ENCODE measurements around the gene CPED1.

The CPED1 gene

DNA sequence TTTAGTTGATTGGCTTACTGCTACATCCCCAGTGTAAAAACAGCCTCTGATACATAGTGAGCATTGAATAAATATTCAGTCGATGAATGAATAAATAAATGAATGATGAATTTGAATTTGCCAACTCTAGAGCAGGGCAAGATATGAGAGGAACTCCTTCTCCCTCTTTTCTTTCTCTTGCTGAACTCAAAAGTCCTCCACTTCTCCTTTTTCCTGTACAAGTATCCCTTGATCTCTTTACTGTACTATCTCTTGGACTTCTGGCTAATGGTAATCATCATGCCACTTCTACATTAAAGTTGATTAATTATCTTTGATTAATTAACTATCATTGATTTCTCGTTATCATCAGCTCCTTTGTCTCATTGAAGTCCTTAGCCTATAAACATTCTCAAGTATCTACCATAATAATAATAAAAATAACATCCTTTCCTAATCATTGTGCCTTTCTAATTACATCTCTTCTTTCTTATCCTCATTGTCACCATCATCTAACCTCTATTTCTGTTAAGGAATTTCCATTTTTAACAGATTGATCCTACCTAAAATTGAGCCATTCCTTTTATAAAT is 10.6 kb downstream of the CPED1 start:
- no peak overlapping the region for H2AFZ ChIP-seq (ENCODE audit: low read length)
- no peaks in the 10 kb centered on the region for H4K20me1 ChIP-seq (ENCODE audit: insufficient read depth, low read length)
- no peak overlapping the region for H3K4me2 ChIP-seq (ENCODE audit: low read length)

DNA sequence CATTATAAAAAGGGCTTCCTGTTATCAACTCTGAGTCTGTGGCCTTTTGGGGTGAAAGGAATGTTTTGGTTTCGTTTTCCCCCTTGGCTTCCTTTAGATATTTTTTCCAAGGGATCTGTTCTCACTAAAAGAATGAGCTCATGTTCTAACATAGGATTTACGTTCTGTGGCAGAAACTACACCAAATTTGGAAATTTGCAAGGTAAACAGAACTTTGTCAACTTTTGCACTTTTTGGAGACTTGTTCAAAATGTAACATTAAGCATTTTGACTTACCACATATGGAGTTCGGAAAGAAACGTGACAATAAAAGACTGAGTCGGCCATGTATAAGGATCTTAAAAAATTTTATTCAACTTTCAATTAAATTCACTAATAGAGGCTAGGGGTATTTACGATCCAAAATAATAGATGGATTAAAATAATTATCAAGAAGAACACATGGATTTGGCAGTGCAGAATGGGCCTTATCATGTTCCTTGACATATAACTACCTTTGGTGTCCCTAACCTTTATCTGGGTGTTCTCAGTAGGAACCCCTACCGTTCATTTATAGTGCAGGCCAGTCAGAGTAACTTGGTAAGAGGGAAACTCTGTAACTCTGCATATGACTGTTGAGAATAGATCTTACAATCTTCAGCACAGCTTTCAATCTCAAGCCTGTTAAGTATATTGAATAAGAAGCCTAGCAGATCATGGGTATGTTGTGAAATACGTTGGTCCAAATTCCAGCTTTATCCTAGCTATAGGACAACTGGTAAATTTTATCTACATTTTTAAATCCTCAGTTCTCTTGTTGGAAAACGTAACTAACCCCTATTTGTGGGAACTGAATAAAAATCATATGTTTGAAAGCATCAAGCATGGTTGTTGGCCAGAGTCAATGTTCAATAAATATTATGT is 11.8 kb downstream of the CPED1 start:
- H3K4me2 ChIP-seq (ENCODE audit: low read length), result no peak overlapping the region
- H3K36me3 ChIP-seq (ENCODE audit: insufficient read depth, low read length), result no peaks in the 10 kb centered on the region

More for the DNA sequence above, 10.6 kb downstream of the CPED1 start:
- no peaks in the 10 kb centered on the region for H3F3A ChIP-seq (ENCODE audit: insufficient read depth, low read length)
- H3K79me2 ChIP-seq (ENCODE audit: insufficient read depth, low read length), result no peaks in the 10 kb centered on the region
- H3K9me3 ChIP-seq (ENCODE audit: low read length), result no peaks in the 10 kb centered on the region
- H3K27me3 ChIP-seq (ENCODE audit: insufficient read depth, low read length), result no peaks in the 10 kb centered on the region
- peaks cover 17% of the 10 kb centered on the region for H3K4me1 ChIP-seq (ENCODE audit: insufficient read depth, low read length, severe bottlenecking)
- H3K9me2 ChIP-seq (ENCODE audit: low read depth, low read length), result no peaks in the 10 kb centered on the region
- no peak overlapping the region for H3K9ac ChIP-seq (ENCODE audit: low read length)
- TF ChIP-seq, protein P1, sequence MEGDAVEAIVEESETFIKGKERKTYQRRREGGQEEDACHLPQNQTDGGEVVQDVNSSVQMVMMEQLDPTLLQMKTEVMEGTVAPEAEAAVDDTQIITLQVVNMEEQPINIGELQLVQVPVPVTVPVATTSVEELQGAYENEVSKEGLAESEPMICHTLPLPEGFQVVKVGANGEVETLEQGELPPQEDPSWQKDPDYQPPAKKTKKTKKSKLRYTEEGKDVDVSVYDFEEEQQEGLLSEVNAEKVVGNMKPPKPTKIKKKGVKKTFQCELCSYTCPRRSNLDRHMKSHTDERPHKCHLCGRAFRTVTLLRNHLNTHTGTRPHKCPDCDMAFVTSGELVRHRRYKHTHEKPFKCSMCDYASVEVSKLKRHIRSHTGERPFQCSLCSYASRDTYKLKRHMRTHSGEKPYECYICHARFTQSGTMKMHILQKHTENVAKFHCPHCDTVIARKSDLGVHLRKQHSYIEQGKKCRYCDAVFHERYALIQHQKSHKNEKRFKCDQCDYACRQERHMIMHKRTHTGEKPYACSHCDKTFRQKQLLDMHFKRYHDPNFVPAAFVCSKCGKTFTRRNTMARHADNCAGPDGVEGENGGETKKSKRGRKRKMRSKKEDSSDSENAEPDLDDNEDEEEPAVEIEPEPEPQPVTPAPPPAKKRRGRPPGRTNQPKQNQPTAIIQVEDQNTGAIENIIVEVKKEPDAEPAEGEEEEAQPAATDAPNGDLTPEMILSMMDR (IDR thresholded peaks at IDR 0.05; ENCODE audit: low read length), result no peak
- no peaks in the 10 kb centered on the region for H3K36me3 ChIP-seq (ENCODE audit: insufficient read depth, low read length)
- no peak overlapping the region for H3K4me3 ChIP-seq (ENCODE audit: low read depth, low read length, poor library complexity, severe bottlenecking)
- H3K27ac ChIP-seq (ENCODE audit: low read depth, low read length, poor library complexity, severe bottlenecking), result no peak overlapping the region

DNA sequence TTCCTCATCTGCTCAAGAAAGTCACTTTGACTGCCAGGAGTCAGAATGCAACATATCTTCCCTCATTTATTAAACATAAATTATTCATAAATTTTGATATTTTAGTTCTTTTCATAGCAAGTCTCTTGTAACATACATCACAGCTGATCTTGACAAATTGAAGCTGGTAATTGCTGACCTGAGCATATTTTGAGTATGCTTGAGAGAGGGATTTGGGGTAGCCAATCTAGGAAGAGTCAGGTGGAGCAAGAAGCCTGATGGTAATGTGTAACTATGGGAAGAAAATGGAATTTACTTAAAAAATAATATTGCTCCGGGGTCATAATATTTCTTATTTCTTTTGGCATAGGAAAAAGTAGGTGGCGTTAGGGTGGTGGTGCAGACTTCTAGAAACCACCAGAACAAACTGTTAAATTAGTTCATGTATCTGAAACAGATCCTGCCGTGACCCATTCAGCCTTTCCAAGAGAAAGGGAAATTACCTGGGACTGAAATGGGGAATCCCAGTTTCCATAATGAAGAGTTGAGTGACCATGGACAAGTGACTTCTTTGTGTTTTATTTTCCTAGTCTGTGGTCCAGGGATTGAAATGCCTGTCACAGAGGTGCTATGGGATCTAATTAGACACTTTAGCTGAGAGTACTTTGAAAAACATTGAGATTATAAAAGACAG is 12.9 kb downstream of the CPED1 start:
- H3K9me2 ChIP-seq (ENCODE audit: low read depth, low read length), result no peaks in the 10 kb centered on the region
- no peaks in the 10 kb centered on the region for H3F3A ChIP-seq (ENCODE audit: insufficient read depth, low read length)
- H3K79me2 ChIP-seq (ENCODE audit: insufficient read depth, low read length), result no peaks in the 10 kb centered on the region
- H2AFZ ChIP-seq (ENCODE audit: low read length), result no peak overlapping the region
- no peak for TF ChIP-seq EZH2 (IDR thresholded peaks at IDR 0.05; ENCODE audit: borderline replicate concordance, low read length)
- TF ChIP-seq, protein P1 (IDR thresholded peaks at IDR 0.05; ENCODE audit: low read length), result no peak
- no peaks in the 10 kb centered on the region for H3K36me3 ChIP-seq (ENCODE audit: insufficient read depth, low read length)
- no peak overlapping the region for H3K9ac ChIP-seq (ENCODE audit: low read length)
- H3K4me2 ChIP-seq (ENCODE audit: low read length), result no peak overlapping the region
- no peaks in the 10 kb centered on the region for H3K27me3 ChIP-seq (ENCODE audit: insufficient read depth, low read length)
- no peak overlapping the region for H3K27ac ChIP-seq (ENCODE audit: low read depth, low read length, poor library complexity, severe bottlenecking)
- H3K4me1 ChIP-seq (ENCODE audit: insufficient read depth, low read length, severe bottlenecking), result peaks cover 8% of the 10 kb centered on the region
- H3K4me3 ChIP-seq (ENCODE audit: low read depth, low read length, poor library complexity, severe bottlenecking), result no peak overlapping the region
- H3K9me3 ChIP-seq (ENCODE audit: low read length), result no peaks in the 10 kb centered on the region
- H4K20me1 ChIP-seq (ENCODE audit: insufficient read depth, low read length), result no peaks in the 10 kb centered on the region

More for the DNA sequence above, 11.8 kb downstream of the CPED1 start:
- no peak overlapping the region for H3K4me3 ChIP-seq (ENCODE audit: low read depth, low read length, poor library complexity, severe bottlenecking)
- H3K9me3 ChIP-seq (ENCODE audit: low read length), result no peaks in the 10 kb centered on the region
- no peaks in the 10 kb centered on the region for H3K9me2 ChIP-seq (ENCODE audit: low read depth, low read length)
- no peaks in the 10 kb centered on the region for H4K20me1 ChIP-seq (ENCODE audit: insufficient read depth, low read length)
- H3K4me1 ChIP-seq (ENCODE audit: insufficient read depth, low read length, severe bottlenecking), result peaks cover 17% of the 10 kb centered on the region
- H3F3A ChIP-seq (ENCODE audit: insufficient read depth, low read length), result no peaks in the 10 kb centered on the region
- TF ChIP-seq, protein P1 (IDR thresholded peaks at IDR 0.05; ENCODE audit: low read length), result no peak
- no peak for TF ChIP-seq EZH2 (IDR thresholded peaks at IDR 0.05; ENCODE audit: borderline replicate concordance, low read length)
- H3K79me2 ChIP-seq (ENCODE audit: insufficient read depth, low read length), result no peaks in the 10 kb centered on the region
- H3K27me3 ChIP-seq (ENCODE audit: insufficient read depth, low read length), result no peaks in the 10 kb centered on the region
- no peak overlapping the region for H3K27ac ChIP-seq (ENCODE audit: low read depth, low read length, poor library complexity, severe bottlenecking)
- no peak overlapping the region for H2AFZ ChIP-seq (ENCODE audit: low read length)
- H3K9ac ChIP-seq (ENCODE audit: low read length), result no peak overlapping the region

Data from OCI-LY1 (cell line).